MM.1S (cell line): ENCODE measurements around the gene TMIGD3.

ENCODE experiments used
- CTCF ChIP-seq: fragments of 300-600 bp; sonication (generic); IDR thresholded peaks from 2 replicates; pipeline ENCODE4 v1.5.1; 2016; ENCODE audit warnings: antibody characterized with exemption, low read length, mixed read lengths
- EZH2 ChIP-seq: fragments of 300-600 bp; sonication (generic); optimal IDR thresholded peaks from 2 replicates; pipeline ENCODE3; 2017; ENCODE audit warnings: low read depth, mild to moderate bottlenecking, antibody characterized with exemption, low read length, mixed read lengths
- EZH2phosphoT487 ChIP-seq: fragments of 300-600 bp; sonication (generic); IDR thresholded peaks from 2 replicates; pipeline ENCODE4 v1.6.1; 2018; ENCODE audit warnings: antibody characterized with exemption, low read length

DNA sequence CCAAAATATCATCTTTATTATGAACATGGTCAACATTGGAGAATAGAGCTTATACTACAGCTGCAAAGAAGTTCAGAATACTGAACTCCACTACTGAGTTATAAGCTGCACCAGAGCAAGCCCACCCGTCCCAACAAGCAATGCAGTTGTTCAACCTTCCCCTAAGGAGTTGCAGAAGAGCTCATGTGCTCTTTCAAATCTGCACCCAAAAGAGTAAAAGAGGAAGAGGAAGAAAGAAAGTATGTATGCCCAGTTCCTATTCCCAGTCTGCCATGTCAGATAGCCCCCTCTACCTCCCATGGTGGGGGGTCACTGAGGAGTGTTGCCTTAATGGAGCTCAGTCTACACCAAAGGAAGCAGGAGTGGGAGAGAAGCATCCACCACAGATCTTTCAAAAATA lies 22.8 kb downstream of the TMIGD3 start:
- no peak for TF ChIP-seq CTCF
- TF ChIP-seq EZH2, result no peak
- TF ChIP-seq EZH2phosphoT487, result no peak
